GM18507 (cell line): ENCODE results near the gene PIGZ.

Source experiments
- DNase-seq: peaks from one replicate; pipeline ENCODE4 v3.0.0; 2011; ENCODE audit warnings: low read depth; ENCODE audit not compliant: insufficient read length; ENCODE audit errors: extremely low spot score
- FAIRE-seq: peaks from 2 replicates; lab custom pipeline; 2011; peaks lifted over from hg19 to GRCh38; lab: Jason Lieb, UNC

The PIGZ gene

DNA sequence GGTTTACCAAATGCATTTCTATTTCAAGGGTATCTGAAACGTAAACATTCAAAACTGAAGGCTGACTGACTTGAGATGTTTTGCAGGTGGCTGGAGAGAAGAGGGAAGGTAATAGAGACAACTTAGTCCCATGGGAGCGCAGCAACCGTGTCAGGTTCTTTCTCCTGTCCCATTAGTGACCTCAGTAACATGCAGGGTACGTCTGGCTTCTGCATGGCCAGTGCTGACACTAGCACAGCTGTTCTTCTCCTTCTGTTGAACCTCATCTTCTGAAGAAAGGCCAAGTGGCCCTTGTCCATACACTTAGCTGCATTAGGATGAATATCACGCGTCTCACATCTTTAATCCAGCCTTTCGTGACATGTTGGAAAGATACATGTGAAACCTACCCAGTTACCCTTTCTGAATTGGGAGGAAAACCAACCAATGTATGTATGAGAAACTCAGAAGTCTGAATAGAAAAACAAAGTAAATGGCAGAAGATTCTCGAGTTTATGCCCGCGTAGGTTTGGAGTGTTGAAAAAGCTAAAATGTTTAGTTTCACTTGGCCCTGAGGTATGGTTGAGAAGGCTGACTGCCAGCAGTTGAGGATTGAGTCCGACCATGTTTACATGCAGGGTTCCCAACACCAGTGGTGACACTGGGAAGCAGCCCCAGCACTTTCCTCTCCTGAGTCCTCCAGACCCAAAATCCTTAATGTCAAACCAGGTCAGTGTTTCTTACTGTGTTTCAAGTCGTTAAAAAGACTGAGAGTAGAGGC lies 36.6 kb downstream of the PIGZ start:
- no peak for DNase-seq
- peak; percentile 59 for FAIRE-seq

DNA sequence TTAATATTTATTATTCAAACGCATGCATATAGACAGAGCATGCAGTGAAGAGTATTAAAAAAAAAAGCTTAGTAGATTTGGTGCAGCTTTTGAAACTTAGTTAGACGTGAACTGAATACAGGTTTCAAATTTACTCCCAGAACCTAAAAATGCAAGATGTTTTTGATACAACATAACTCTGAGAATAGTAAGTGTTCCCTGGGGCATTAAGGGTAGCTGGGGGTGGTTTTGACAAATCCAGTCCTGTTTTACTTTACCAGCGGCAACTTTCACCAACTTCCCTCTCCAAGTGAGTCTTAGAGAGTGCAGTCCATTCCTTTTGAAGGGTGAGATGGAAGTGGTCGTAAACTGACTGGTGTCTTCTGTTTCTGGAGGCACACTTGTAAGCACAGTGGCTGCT lies 37.5 kb downstream of the PIGZ start:
- no peak for DNase-seq
- FAIRE-seq = no peak

DNA sequence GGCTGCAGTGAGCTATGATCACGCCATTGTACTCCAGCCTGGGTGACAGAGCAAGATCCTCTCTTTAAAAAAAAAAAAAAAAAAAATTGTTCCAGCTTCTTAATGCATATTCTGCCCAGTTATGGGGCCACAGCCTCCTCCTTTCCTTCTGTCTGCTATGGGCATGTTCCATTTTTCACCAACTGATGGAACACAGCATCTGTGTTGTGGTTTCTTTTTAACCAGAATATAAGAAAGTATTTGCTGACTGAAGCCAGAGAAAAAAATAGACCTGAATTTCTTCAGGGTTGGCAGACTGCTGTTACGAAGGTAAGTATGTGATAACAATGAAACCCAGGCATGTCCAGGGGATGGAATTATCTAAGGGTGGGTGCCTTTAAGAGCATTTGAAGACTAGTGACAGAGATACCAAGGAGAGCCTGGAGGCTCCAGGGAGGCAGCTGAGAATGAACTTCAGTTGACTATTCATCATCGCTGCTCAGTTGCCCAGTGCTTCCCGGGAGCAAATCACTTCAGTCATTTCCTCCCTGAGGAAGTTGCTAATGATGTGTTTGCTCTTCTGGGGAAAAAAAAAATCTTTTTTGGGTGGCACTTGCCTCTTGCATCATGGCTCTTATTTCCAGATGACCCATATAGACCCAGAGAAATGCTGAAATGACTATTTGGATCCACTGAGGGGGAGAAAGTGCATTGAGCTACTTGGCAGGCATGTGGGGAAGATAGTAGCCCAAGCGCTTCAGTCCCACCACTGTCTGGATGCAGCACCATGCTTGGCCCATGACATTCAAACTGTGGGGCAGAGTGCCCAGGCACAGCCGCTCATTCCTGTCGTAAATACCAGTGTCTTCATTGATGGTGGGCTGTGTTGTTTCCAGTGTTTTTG lies 40.8 kb downstream of the PIGZ start:
- FAIRE-seq = no peak
- no peak for DNase-seq

DNA sequence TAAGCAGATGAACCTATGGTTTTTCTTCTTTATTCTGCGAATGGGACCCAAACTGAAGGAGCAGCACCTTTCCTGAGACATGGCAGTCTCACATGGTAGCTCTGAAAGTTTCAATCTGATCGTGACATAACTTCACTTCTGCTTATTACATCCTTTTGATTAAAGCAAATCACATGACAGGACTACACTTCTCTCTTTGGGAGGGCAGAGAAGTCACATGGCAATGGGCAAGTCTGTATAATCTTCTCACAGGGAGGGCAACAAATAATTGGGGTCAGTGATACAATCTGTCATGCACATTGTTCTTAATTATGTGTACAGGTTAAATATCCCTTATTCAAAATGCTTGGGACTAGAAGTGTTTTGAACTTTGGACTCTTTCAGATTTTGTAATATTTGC lies 47.9 kb downstream of the PIGZ start:
- FAIRE-seq (no peak), DNase-seq (no peak)

DNA sequence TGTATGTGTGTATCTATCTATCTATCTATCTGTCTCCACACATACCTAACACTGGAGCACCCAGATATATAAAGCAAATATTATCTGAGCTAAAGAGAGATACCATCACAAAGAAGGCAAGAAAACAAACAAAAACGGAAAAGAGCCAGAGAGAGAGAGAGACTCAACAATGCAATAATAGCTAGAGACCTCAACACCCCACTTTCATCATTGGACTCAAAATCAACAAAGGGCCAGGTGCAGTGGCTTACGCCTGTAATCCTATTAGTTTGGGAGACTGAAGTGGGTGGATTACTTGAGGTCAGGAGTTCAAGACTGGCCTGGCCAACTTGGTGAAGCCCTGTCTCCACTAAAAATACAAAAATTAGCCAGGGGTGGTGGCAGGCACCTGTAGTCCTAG lies 49.7 kb downstream of the PIGZ start:
- FAIRE-seq (no peak), DNase-seq (no peak)

DNA sequence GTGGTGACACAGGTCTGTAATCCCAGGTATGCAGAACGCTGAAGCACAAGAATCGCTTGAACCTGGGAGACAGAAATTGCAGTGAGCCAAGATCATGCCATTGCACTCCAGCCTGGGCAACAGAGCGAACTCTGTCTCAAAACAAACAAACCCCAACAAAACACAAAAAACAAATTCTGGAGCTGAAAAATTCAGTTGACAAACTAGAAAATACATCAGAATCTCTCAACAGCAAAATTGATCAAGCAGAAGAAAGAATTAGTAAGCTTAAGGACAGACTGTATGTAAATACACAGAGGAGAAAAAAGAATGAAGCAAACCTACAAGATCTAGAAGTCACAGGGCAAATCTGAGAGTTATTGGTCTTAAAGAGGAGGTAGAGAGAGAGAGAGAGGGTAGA lies 51.6 kb downstream of the PIGZ start:
- DNase-seq (no peak), FAIRE-seq (no peak)

DNA sequence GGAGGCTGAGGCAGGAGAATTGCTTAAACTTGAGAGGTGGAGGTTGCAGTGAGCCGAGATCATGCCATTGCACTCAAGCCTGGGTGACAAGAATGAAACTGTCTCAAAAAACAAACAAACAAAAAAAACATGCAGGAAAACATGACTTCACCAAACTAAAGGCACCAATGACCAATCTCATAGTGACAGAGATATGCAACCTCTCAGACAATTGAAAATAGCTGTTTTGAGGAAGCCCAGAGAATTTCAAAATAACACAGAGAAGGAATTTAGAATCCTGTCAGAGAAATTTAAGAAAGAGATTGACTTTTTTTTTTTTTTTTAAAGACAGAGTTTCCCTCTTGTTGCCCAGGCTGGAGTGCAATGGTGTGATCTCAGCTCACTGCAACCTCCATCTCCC lies 52.4 kb downstream of the PIGZ start:
- FAIRE-seq = no peak
- DNase-seq = no peak

DNA sequence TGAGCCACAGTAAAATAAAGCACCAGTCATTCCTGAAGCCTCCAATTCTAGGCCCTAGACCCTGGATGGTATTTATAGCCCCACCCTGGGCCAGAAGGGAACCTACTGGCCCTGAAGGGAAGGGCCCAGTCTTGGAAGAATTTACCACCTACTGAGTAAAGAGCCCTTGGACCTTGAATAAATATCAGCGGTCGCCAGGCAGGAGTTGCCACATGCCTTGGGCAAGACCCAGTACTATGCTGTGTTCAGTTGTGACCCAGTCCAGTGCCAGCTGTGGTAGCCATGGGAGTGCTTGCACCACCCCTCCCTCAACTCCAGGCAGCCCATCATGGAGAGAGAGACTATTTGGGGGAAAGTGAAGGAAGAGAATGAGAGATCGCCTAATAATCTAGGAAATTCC lies 53.3 kb downstream of the PIGZ start:
- FAIRE-seq = no peak
- no peak for DNase-seq

DNA sequence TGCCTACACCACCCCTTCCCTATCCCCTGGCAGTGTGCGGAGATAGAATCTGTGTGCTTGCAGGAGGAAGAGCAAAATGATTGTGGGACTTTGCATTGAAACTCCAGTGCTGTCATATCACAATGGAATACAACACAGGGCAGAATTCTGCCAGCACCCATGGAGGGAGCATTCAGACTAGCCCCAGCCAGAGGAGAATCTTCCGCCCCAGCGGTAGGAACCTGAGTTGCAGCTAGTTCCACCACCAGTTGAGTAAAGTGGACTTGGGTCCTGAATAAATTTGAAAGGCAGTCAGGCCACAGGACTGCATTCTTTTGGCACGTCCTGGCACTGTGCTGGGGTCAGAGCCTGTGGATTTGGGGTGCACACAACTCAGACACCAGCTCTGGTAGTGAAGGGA lies 53.8 kb downstream of the PIGZ start:
- DNase-seq = no peak
- FAIRE-seq = no peak

DNA sequence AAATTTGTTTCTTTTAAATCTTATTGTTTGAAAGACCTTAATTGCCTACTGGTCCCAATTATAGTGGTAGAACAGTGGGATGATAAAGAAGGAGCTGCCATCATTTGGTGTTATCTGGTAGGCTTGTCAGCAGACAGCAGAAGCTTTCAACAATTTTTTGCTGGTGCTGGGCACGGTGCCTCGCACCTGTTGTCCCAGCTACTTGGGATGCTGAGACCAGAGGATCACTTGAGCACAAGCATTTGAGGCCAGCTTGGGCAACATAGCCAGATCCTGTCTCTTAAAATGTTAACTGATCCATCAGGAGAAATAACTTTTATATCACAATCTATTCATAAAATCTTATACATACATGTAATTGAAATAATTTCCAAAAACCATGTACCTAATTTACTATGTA lies 64.9 kb downstream of the PIGZ start:
- FAIRE-seq (no peak), DNase-seq (no peak)

DNA sequence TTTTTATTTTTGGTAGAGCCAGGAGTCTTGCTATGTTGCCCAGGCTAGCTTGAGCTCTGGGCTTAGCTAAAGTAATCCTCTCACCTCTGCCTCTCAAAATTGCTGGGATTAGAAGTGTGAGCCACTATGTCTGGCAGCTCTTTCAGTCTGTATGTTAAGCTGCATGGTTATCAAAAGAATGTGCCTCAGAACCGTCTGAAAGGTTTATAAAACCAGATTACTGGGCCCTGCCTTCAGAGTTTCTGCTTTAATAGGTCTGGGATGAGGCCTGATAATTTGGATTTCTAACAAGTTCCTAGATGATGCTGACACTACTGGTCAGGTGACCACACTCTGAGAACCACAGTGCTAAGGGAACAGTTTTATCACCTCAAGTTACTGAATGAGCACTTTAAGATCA lies 66.3 kb downstream of the PIGZ start:
- FAIRE-seq (no peak), DNase-seq (no peak)

DNA sequence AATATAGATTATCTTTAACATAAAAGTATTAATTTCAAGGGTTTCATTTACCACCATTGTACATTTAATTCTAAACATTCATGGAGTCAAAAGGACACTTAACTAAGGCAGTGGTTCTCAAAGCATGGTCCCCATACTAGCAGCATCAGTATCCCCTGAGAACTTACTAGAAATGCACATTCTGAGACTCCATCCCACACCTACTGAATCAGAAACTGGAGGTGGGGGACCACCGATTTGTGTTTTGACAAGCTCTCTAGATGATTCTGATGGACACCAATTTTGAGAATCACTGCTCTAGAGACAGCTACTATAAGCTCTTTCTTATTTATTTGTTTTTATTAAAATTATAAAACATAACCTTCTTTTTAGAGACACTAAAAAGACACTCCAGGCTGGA lies 66.9 kb downstream of the PIGZ start:
- no peak for FAIRE-seq
- no peak for DNase-seq
